GM12891 (cell line): ENCODE measurements around the gene ALX1.

Experiments
- DNase-seq: peaks from one replicate; pipeline ENCODE4 v3.0.0; 2011; ENCODE audit warnings: low spot score; ENCODE audit not compliant: insufficient read length
- FAIRE-seq: peaks from 2 replicates; lab custom pipeline; 2011; peaks lifted over from hg19 to GRCh38; lab: Jason Lieb, UNC
- PAX5 ChIP-seq: IDR thresholded peaks from 2 replicates; pipeline ENCODE4 v1.6.1; 2011; ENCODE audit warnings: low read length, moderate library complexity, mild to moderate bottlenecking; ENCODE audit not compliant: insufficient read depth, severe bottlenecking
- POLR2A ChIP-seq: IDR thresholded peaks from 2 replicates; pipeline ENCODE4 v1.6.1; 2011; ENCODE audit warnings: low read depth, low read length, control low read depth
- POLR2AphosphoS5 ChIP-seq: IDR thresholded peaks from 2 replicates; pipeline ENCODE4 v1.6.1; 2011; ENCODE audit warnings: low read depth, low read length, control low read depth
- POU2F2 ChIP-seq: IDR thresholded peaks from 2 replicates; pipeline ENCODE4 v1.6.1; 2011; ENCODE audit warnings: low read depth, mild to moderate bottlenecking, control low read depth, low read length, moderate library complexity
- SPI1 ChIP-seq: IDR thresholded peaks from 2 replicates; pipeline ENCODE4 v1.6.1; 2011; ENCODE audit warnings: low read depth, low read length, control low read depth
- TAF1 ChIP-seq: IDR thresholded peaks from 2 replicates; pipeline ENCODE4 v1.6.1; 2011; ENCODE audit warnings: low read depth, low read length, control low read depth

ALX1 gene

DNA sequence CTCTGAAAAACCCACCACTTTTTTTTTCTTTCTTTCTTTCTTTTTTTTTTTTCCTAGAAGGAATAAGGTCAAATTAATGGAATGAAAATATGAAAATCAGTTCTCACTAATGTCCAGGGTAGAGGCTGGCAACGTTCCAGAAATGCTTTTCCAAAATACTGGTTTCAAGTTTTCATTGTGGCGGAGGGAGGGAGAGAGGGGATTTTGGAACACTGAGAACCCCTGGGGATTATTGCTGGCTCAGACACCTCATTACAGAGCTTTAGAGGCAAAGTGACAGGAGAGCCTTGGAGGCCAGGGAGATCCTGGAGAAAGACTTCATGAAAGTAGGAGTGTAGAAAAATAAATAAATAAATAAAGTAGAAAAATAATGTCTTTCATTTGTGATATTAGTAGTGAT is 45.4 kb downstream of the ALX1 start:
- DNase-seq, result no peak
- FAIRE-seq, result no peak

DNA sequence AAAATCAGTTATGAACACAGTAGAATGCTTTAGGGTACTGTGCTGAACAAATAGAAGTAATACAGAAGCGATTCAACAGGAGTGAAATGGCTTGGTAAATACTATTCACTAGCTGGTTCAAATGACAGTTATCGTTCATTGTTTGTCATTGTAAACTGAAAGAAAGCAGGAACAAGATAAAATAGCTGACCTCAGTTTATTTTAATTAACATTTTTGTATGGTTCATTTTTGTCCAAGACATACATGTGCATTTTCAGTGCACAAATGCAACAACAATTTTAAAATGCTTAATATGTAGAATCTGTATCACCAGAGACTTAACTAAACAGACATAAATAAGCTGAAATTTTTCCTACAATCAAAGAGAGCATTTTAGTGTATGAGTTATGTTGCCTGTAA is 49.9 kb downstream of the ALX1 start:
- DNase-seq, result no peak
- TF ChIP-seq SPI1, result no peak
- no peak for TF ChIP-seq PAX5
- no peak for TF ChIP-seq TAF1
- no peak for TF ChIP-seq POU2F2
- TF ChIP-seq POLR2A, result no peak
- TF ChIP-seq POLR2AphosphoS5, result no peak
- no peak for FAIRE-seq

More for the DNA sequence above, 45.4 kb downstream of the ALX1 start:
- TF ChIP-seq POU2F2 (no peak), PAX5 (no peak), POLR2A (no peak), TAF1 (no peak), POLR2AphosphoS5 (no peak), SPI1 (no peak)

- DNase-seq (no peak), FAIRE-seq (no peak)
- TF ChIP-seq TAF1 (no peak), POLR2A (no peak), POLR2AphosphoS5 (no peak), PAX5 (no peak), SPI1 (no peak), POU2F2 (no peak)
Observed at GRCh38 chr12:85348779-85349178, 68.8 kb downstream of the ALX1 start.

DNA sequence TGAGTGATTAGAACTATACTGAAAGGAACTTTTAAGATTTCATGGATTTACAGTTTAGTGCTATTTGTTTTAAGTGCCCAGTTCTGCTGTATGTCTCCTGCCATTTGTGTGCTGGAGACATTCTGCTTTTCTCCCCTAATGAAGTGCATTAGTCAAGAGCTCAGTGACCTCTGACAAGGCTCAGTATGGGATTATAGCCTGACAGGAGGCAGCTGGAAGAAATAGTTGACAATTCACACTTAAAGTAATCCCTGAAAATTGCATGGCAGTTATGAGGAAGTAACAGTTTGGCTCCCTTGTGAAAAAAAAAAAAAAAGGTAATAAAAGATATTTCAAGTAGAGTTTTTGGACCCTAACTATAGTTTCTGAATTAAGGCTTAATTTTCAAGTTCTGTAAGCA is 70.3 kb downstream of the ALX1 start:
- no peak for DNase-seq
- FAIRE-seq, result no peak
- TF ChIP-seq TAF1, result no peak
- TF ChIP-seq PAX5, result no peak
- no peak for TF ChIP-seq SPI1
- TF ChIP-seq POLR2A, result no peak
- no peak for TF ChIP-seq POLR2AphosphoS5
- no peak for TF ChIP-seq POU2F2
